Lung (tissue), 12 donors: Measurements from ENCODE around the gene KEL. TPM values are rescaled to one million over a fixed set of nuclear protein-coding genes. Genes with fewer than 3 reads are reported as not detected.

Source experiments
- ATAC-seq: fragments of 200-7000 bp; cut with Tn5 transposase; one replicate; pipeline ENCODE4 v1.9.1; 2020; ENCODE audit warnings: moderate number of reproducible peaks; ENCODE audit not compliant: insufficient read depth, low FRiP score
- DNase-seq, 3 donors: peaks; one replicate each; pipeline ENCODE4 v3.0.0-alpha.2; 2013 to 2017
- H3K27ac ChIP-seq, 2 donors: one replicate each; pipeline ENCODE4 v1.5.1; 2013; ENCODE audit warnings: mild to moderate bottlenecking in 2 of 2, moderate library complexity in 2 of 2, control low read depth in 1 of 2, inconsistent platforms in 1 of 2, low read depth in 1 of 2, low read length in 1 of 2
- H3K27me3 ChIP-seq, 3 donors: one replicate each; pipeline ENCODE4 v1.5.1; 2013; ENCODE audit warnings: low read length in 2 of 3; ENCODE audit not compliant: control insufficient read depth in 3 of 3, insufficient read depth in 3 of 3
- H3K36me3 ChIP-seq, 4 donors: one replicate each; pipeline ENCODE4 v1.5.1; 2013; ENCODE audit warnings: low read length in 4 of 4, mild to moderate bottlenecking in 1 of 4, moderate library complexity in 1 of 4; ENCODE audit not compliant: control insufficient read depth in 4 of 4, insufficient read depth in 4 of 4
- H3K4me1 ChIP-seq, 5 donors: one replicate each; pipeline ENCODE4 v1.5.1; 2013; ENCODE audit warnings: low read length in 5 of 5, mild to moderate bottlenecking in 2 of 5, moderate library complexity in 1 of 5; ENCODE audit not compliant: control insufficient read depth in 5 of 5, insufficient read depth in 5 of 5
- H3K4me3 ChIP-seq: one replicate; pipeline ENCODE4 v1.5.1; 2013; ENCODE audit warnings: mild to moderate bottlenecking, control low read depth, moderate library complexity
- H3K9ac ChIP-seq, 2 donors: one replicate each; pipeline ENCODE4 v1.5.1; 2013; ENCODE audit warnings: low read length in 2 of 2, control low read depth in 1 of 2; ENCODE audit not compliant: insufficient read depth in 1 of 2
- H3K9me3 ChIP-seq, 4 donors: one replicate each; pipeline ENCODE4 v1.5.1; 2013; ENCODE audit warnings: low read length in 3 of 4, mild to moderate bottlenecking in 1 of 4, moderate library complexity in 1 of 4; ENCODE audit not compliant: control insufficient read depth in 4 of 4, insufficient read depth in 3 of 4
- WGBS, 2 donors: extraction: QIAGEN DNeasy Blood & Tissue Kit; methylation state at CpG; one replicate each; pipeline ENCODE4 v1.1.7; 2013; 5-methylcytosine and 5-hydroxymethylcytosine counted together
- polyA plus RNA-seq, 2 donors: library from polyadenylated mRNA; stranded (reverse); fragments of 200-250 nt; gene quantifications; one replicate each; pipeline ENCODE4 v1.2.1, GENCODE V29; 2013
- total RNA-seq, 2 donors: library from RNA; depleted of rRNA in 1 of 2; stranded (reverse); fragments of >200 nt in 1 of 2; gene quantifications; one replicate each; pipeline ENCODE4 v1.2.1, GENCODE V29; 2014 to 2021
- TF ChIP-seq, protein P1 (sequence below): IDR thresholded peaks from 2 replicates; pipeline ENCODE4 v1.5.1; 2012; ENCODE audit warnings: mild to moderate bottlenecking; ENCODE audit errors: control extremely low read depth, extremely low read depth
- donor health status: control.
- donor health status: control.
- donor health status: Bipolar disorder and iron deficiency.
- donor health status: healthy.
- donor health status: DM: yes; HTN: yes; CAD: no.

Gene KEL
- total and polyA plus RNA-seq, 4 donors = 0.23 to 8.3 (median 1.1) TPM

DNA sequence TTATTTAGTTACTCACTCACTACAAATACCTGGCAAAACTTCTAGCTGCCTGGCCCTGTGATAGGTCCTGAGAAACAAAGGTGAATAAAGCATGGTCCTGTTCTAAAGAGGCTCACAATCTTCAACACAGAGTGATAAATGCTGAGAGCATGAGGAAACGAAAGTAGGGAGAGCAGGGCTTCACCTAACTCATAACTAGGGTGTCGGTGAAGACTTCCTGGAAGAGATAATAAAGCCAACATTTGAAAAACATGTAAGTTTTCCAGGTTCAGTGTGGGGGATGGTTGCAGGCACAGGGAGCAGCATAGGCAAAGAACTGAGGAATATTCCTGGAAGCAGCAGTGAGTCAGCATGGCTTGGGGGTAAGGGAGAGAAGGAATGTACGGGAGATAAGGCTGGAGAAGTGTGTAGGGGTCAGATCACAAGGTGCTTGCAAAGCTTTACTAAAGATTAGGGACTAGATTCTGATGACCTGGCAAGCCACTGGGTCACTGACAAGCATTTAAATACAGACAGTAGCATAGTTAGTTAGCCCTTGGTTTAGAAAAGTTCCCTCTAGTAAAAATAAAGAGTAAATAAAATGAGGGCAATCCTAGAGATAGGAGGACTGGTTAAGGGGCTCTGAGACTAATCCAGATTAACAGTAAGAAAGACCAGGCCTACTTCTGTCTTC, 5.1 kb downstream of the KEL start:
- no peak overlapping the region for H3K4me3 ChIP-seq
- H3K9ac ChIP-seq = no peak overlapping the region
- ATAC-seq = peak; percentile 84
- 60 to 67% methylated on average over 3 of the region's 3 CpGs for WGBS, 2 donors
- H3K4me1 ChIP-seq = peaks cover 0 to 3% (median 0%) of the 10 kb centered on the region in 5 donors
- peaks cover 0 to 15% (median 4%) of the 10 kb centered on the region in 4 donors for H3K9me3 ChIP-seq
- H3K27ac ChIP-seq = no peak overlapping the region
- H3K36me3 ChIP-seq = no peaks in the 10 kb centered on the region
- TF ChIP-seq, protein P1, sequence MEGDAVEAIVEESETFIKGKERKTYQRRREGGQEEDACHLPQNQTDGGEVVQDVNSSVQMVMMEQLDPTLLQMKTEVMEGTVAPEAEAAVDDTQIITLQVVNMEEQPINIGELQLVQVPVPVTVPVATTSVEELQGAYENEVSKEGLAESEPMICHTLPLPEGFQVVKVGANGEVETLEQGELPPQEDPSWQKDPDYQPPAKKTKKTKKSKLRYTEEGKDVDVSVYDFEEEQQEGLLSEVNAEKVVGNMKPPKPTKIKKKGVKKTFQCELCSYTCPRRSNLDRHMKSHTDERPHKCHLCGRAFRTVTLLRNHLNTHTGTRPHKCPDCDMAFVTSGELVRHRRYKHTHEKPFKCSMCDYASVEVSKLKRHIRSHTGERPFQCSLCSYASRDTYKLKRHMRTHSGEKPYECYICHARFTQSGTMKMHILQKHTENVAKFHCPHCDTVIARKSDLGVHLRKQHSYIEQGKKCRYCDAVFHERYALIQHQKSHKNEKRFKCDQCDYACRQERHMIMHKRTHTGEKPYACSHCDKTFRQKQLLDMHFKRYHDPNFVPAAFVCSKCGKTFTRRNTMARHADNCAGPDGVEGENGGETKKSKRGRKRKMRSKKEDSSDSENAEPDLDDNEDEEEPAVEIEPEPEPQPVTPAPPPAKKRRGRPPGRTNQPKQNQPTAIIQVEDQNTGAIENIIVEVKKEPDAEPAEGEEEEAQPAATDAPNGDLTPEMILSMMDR = no peak
- no peaks in the 10 kb centered on the region for H3K27me3 ChIP-seq
- DNase-seq = no peak

DNA sequence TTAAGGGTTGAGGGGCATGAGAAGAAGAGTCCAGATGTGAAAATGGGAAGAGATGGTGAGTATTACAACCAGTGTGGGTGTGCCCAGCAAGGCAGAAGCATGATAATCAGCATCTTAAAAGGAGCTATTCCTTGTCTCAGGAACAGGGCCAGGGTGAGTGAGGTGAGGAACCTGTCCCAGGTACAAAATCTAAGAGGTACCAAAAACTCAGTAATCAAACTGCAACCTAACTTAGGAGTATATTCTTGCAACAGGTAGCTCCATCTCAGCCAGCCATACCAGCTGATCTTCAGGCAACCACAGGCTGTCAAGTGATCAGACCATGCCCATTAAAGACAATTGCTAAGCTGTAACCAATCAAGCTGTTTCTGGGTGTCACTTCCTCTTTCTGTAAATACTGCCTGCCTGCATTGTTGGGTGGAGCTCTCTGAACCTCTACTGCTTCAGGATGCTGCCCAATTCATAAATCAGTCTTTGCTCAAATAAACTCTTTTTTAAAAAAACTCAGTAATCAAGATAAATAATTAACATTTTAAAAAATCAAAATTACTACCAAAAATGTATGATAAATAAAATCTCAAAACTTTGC, 7.4 kb downstream of the KEL start:
- no peak overlapping the region for H3K9ac ChIP-seq
- ATAC-seq = no peak
- peaks cover 0 to 15% (median 4%) of the 10 kb centered on the region in 4 donors for H3K9me3 ChIP-seq
- no peak for DNase-seq
- no peak overlapping the region for H3K27ac ChIP-seq
- H3K4me3 ChIP-seq = no peak overlapping the region
- H3K27me3 ChIP-seq = no peaks in the 10 kb centered on the region
- TF ChIP-seq, protein P1 = no peak
- no peaks in the 10 kb centered on the region for H3K4me1 ChIP-seq
- no peaks in the 10 kb centered on the region for H3K36me3 ChIP-seq

DNA sequence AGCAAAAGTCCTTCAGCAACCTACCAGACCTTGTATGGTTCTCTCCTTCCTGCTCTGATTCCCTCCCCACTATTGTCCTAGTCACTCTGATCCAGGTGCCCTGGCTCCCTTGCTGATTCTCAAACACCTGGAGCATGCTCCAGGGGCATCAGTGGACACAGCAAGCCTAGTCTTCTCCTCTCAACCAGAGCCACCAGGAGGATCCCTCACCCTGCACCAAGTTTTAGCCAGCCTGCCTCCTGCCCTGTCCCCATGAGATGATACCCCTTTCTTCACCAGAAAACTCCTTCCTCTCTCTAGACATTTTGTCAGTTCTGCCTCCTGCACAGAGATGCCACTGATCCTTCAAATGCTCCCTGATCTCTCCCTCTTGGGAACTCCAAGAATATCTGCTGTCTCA, 11.9 kb downstream of the KEL start:
- no peak for ATAC-seq
- TF ChIP-seq, protein P1 = no peak
- no peak overlapping the region for H3K9ac ChIP-seq

More for the DNA sequence above, 11.9 kb downstream of the KEL start:
- DNase-seq = no peak
- Histone ChIP-seq H3K4me3 (no peak overlapping the region), H3K36me3 (no peaks in the 10 kb centered on the region), H3K4me1 (no peaks in the 10 kb centered on the region), H3K27ac (no peak overlapping the region), H3K27me3 (no peaks in the 10 kb centered on the region), H3K9me3 (peaks cover 0 to 12% (median 2%) of the 10 kb centered on the region in 4 donors)
